GM19468 (cell line): Measurements from ENCODE around the gene PRPH.
"Not testable (repeated sequence)": the region's sequence is repeated elsewhere in the genome, so short reads cannot be mapped to it uniquely, and the experiment has no call there.

Experiments
- ATAC-seq: cut with Tn5 transposase; IDR thresholded peaks from one replicate; pipeline ENCODE4 v1.9.1; 2021; ENCODE audit warnings: mild to moderate bottlenecking, moderate library complexity, moderate number of reproducible peaks; ENCODE audit not compliant: unreplicated experiment; ENCODE audit errors: extremely low read depth

Gene PRPH

DNA sequence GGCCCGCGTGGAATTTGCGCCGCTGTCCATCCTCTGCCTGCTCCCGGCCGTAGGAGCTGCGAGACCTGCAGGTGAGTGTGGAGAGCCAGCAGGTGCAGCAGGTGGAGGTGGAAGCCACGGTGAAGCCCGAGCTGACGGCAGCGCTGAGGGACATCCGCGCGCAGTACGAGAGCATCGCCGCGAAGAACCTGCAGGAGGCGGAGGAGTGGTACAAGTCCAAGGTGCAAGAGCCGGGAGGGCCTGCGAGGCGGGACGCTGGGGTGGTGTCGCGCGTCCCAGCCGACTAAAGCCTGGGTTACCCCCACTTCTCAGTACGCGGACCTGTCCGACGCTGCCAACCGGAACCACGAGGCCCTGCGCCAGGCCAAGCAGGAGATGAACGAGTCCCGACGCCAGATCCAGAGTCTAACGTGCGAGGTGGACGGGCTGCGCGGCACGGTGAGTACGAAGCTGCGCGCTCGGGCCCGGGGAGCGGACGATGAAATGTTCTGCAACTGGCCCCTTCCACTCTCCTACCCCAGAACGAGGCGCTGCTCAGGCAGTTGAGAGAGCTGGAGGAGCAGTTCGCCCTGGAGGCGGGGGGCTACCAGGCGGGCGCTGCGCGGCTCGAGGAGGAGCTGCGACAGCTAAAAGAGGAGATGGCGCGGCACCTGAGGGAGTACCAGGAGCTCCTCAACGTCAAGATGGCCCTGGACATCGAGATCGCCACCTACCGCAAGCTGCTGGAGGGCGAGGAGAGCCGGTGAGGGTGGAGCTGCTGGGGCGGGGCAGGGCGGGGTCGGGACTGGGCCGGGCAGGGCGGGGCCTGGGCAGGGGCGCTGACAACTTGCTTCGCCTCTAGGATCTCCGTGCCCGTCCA, 2.1 kb downstream of the PRPH start:
- no peak for ATAC-seq

DNA sequence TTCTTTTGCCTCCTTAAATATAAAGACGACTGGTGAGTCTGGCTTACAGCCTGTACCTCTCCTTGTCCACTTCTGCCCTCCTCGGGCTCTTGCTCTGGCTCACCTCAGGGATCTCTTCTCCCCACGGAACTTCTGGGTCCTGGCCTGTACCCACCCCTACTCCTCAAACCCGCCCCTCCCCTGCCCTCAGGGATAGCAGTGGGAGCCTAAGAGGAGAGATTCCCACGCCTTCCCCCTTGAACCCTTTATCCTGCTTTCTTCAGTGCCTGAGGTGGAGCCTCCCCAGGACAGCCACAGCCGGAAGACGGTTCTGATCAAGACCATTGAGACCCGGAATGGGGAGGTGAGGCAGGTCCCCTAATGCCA, 2.7 kb downstream of the PRPH start:
- no peak for ATAC-seq

DNA sequence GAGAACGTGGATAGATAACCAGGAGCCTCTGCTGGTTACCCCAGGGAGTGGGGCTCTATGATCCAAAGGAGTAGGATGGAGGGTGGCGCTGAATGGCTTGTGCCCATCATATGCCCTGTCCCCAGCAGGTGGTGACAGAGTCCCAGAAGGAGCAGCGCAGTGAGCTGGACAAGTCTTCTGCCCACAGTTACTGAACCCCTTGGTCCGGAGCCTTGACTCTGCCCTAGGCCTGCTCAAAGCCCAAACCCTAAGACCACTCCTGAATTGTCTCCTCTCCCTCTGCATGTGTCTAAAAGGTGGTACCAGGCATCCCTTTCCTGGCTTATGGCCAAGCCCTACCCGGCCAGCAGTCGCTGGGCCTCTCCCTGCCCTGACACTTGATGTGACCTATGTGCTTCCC, 3.2 kb downstream of the PRPH start:
- no peak for ATAC-seq

DNA sequence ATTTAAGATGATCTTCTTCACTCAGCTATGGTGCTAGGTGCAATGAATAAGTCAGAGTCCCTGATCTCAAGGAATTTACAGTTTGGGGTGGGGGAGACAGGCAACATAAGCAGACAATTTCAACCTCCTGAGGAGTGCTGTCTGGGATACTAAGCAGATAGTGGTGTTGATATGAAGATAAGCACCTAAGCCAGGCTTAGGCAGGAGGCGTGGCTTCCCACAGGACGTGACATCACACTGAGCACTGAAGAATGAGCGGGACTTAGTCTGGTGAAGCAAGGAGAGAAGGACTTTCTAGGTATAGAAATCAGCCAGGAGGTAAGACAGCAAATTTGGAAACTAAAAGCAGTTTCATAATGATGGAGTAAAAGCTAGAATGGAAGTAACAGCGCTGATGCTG, 6.8 kb downstream of the PRPH start:
- no peak for ATAC-seq

GRCh38 chr12:49304161-49304560, 9.2 kb downstream of the PRPH start:
- ATAC-seq, result no peak

GRCh38 chr12:49305762-49306510, 11.0 kb downstream of the PRPH start:
- no peak for ATAC-seq

- no peak for ATAC-seq
These were observed 14.4 kb downstream of the PRPH start for GRCh38 chr12:49309386-49309785.

- not testable (repeated sequence) for ATAC-seq
These were observed 15.6 kb downstream of the PRPH start for GRCh38 chr12:49310451-49311000.

- ATAC-seq, result no peak
These were observed 19.9 kb downstream of the PRPH start for GRCh38 chr12:49314811-49315210.

DNA sequence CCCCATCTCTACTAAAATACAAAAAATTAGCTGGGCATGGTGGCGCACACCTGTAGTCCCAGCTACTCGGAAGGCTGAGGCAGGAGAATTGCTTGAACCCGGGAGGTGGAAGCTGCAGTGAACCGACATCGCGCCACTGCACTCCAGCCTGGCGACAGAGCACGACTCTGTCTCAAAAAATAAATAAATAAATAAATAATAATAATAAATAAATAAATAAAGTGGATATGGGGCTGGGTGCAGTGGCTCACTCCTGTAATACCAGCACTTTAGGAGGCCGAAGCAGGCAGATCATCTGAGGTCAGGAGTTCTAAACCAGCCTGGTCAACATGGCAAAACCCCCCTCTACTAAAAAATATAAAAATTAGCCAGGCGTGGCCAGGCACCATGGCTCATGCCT, 22.2 kb downstream of the PRPH start:
- not testable (repeated sequence) for ATAC-seq

DNA sequence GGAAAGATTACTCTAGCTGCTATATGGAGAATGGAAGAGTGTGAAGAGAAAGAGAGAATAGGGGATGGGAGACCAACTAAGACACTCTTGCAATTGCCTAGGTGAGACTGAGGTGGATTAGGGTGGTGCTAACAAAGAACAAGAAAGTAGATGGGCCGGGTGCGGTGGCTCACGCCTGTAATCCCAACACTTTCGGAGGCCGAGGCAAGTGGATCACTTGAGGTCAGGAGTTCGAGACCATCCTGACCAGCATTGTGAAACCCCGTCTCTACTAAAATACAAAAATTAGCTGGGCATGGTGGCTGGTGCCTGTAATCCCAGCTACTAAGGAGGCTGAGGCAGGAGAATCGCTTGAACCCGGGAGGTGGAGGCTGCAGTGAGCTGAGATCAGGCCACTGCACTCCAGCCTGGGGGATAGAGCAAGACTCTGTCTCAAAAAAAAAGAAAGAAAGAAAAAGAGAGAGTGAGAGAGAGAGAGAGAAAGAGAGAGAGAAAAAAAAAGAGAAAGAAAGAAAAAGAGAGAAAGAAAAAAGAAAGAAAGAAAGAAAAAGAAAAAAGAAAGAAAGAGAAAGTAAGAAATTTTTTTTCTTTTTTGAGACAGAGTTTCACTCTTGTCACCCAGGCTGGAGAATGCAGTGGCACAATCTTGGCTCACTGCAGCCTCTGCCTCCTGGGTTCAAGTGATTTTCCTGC, 25.6 kb downstream of the PRPH start:
- not testable (repeated sequence) for ATAC-seq

DNA sequence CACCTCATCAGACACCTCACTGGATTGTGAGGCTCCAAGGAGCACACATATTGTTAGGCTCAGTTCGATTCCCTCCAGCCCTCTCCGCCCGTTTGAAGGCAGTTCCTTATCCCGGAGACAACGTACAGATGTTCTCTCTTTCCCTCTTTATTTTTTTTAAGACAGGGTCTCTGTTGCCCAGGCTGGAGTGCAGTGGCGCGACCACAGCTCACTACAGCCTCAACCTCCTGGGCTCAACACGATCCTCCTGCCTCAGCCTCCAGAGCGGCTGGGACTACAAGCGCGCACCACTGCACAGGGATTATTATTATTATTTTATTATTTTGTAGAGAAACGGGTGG, 27.4 kb downstream of the PRPH start:
- no peak for ATAC-seq

DNA sequence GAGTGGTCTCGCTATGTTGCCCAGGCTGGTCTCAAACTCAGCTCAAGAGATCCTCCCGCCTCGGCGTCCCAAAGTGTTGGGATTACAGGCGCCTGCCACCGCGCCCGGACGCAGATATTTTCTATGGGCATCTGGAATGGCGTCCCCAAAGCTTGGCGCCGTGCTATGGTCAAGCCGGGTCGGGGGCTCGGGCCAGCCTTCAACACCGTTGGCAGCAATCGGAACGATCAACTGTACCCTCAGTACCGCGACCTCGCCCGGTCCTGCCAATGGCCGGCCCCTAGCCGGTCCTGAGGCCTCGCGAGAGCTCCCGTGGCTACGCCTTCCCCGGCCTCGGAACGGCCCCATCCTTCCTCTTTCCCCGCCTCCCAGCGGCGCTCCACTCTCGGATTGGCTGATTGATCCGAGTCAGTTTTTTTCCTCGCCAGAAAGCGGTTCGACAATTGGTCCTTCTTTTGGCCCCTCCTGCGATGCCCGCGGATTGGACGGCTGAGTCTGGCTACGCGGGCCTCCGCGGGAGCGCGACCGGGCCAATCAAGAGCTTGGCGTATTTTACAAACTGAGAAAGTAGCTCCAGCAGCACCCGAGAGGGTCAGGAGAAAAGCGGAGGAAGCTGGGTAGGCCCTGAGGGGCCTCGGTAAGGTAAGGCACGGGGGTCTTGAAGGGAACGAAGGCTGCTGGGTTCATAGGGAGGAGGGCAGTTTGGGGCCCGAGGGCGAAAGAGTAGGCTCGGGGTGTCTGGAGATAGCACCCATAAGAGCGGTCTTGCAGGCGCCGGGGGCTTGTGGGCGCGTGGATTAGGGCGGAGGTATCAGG, 28.0 kb downstream of the PRPH start, which contains the start of gene TROAP:
TROAP (plus strand) TSS at position 548 of the 816 bp plus-strand sequence. CDS start 354 bp downstream, outside the sequence.
- ATAC-seq, result peak; percentile 97

DNA sequence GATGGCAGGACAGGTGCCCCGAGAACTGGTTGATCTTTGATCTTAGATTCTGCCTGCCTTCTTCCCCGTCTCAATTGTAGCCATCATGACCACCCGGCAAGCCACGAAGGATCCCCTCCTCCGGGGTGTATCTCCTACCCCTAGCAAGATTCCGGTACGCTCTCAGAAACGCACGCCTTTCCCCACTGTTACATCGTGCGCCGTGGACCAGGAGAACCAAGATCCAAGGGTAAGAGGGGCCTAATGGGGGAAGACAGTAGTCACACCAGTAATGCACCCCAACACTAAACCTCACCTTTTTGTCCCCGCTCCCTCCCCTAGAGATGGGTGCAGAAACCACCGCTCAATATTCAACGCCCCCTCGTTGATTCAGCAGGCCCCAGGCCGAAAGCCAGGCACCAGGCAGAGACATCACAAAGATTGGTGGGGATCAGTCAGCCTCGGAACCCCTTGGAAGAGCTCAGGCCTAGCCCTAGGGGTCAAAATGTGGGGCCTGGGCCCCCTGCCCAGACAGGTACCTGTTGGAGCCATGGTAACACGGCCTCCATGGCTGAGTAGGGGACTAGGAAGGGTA, 28.7 kb downstream of the PRPH start:
- no peak for ATAC-seq

DNA sequence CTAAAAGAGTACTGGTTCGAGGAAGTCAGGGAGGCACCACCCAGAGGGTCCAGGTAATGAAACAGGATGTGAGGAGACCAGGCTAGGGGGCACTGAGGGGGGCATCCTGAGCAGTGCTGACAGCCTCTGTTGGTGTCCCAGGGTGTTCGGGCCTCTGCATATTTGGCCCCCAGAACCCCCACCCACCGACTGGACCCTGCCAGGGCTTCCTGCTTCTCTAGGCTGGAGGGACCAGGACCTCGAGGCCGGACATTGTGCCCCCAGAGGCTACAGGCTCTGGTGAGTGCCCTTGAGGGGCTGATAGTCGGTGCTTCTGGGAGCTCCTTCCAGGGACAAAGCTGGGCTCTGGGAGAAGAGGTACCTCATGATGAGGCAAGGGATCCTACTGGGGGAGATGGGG, 30.7 kb downstream of the PRPH start:
- no peak for ATAC-seq

GRCh38 chr12:49327368-49327767, 32.4 kb downstream of the PRPH start:
- ATAC-seq, result no peak

GRCh38 chr12:49327887-49328286, 32.9 kb downstream of the PRPH start:
- ATAC-seq, result no peak

DNA sequence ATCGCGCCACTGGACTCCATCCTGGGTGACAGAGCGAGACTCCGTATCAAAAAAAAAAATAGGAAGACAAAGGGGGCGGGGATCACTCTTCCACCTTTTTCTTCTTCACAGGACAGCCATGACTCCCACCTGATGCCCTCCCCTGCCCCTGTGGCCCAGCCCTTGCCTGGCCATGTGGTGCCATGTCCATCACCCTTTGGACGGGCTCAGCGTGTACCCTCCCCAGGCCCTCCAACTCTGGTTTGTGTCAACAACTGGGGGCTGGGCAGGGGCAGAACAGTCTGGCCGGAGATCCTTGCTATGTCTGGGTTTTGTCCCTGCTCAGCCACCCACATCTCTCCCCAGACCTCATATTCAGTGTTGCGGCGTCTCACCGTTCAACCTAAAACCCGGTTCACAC, 33.9 kb downstream of the PRPH start:
- no peak for ATAC-seq

- no peak for ATAC-seq
These were observed 35.2 kb downstream of the PRPH start for GRCh38 chr12:49330032-49330619.
